NOMO-1 treated with DMSO at 0.1 percent for 48 hours (cell line): ENCODE results near the gene FAM110C.

ENCODE experiments used
- DNase-seq: peaks from one replicate; lab custom pipeline; 2025; ENCODE audit not compliant: unreplicated experiment; lab: John Stamatoyannopoulos, UW

FAM110C gene

GRCh38 chr2:10222-10875 is 36.0 kb downstream of the FAM110C start:
- DNase-seq: no peak
